ENCODE measurements around the gene LRRC75A.

DNA sequence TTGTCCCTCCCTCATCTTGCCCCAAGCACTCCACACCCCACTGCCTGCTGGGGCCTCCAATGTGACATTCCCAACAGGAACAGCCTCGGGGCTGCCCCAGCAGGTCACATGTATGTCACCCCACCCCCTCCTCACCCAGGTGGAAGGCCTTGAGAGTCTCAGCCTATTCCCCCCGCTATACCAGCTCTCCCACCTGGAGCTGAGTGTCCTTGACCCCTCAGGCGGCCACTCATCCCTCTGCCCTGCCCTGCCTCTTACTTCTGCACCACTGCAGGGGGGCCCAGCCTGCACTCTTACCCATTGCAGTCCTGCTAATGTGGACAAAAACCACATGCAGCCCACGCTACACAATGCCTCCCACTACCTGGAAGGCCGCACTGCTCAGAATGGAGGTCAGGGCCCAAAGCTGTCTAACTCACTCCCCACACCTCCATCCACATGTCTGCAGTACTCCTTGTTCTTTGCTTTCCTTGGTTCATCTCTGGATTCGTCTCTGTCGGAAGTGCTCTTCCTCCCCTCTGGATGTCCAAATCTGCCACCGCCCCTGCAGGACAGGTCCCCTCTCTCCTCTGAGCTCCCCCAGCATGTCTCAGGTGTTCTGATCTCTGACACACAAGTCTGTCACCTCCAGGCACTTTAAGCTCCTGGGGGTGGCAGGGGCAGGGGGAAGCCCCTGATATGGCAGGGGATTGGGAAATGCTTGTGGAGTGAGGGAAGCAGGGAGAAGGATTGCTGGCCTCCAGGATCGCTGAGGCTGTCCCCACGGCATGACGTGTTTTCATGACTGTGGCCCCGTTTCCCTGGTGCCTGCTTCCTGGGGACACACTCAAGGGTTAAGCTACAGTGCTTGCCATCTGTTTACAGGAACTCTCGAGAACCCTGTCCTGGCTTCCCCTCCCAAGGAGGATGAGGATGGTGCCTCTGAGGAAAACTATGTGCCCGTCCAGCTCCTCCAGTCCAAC lies 55.8 kb downstream of the LRRC75A start:
- TF ChIP-seq CTCF (conservative IDR thresholded peaks at IDR 0.05) = no peak
- TF ChIP-seq EZH2 (IDR thresholded peaks at IDR 0.05; ENCODE audit: low read depth) = no peak
